ENCODE results near the gene FRAS1. TPM values are rescaled to one million over a fixed set of nuclear protein-coding genes. Genes with fewer than 3 reads are reported as not detected.

The FRAS1 gene
- total and polyA plus RNA-seq, 2 donors (not counting 3 experiments of a cell fraction or from before 2014, with no cell fraction given) = 1.4 to 3.6 TPM

- CTCF ChIA-PET = interaction anchor here (1.0 to 1.3 kb wide), 2 partner anchors 26 to 220 kb away, joined by 3 to 5 read pairs; no protein-coding TSS in a partner anchor
- no peaks in the 10 kb centered on the region for H3K9me1 ChIP-seq (replicated peaks; ENCODE audit: control insufficient read depth, extremely low read depth, insufficient read depth, low read length)
- POLR2A ChIA-PET = no interaction called here
- BruUV-seq (replicated peaks) = no TSS peak
- no peaks in the 10 kb centered on the region for H3K36me3 ChIP-seq (ENCODE audit: control insufficient read depth in 2 of 2, extremely low read depth in 1 of 2, insufficient read depth in 2 of 2, low read length in 2 of 2)
- no peaks in the 10 kb centered on the region for H3K27me3 ChIP-seq (ENCODE audit: control insufficient read depth in 2 of 2, insufficient read depth in 2 of 2, low read length in 2 of 2)
- intact Hi-C loops (cut with micrococcal nuclease) = no loop called here
- H4K20me1 ChIP-seq (replicated peaks; ENCODE audit: control insufficient read depth, extremely low read depth, insufficient read depth, low read length) = no peaks in the 10 kb centered on the region
- no peaks in the 10 kb centered on the region for H3K79me2 ChIP-seq (ENCODE audit: control insufficient read depth, insufficient read depth, low read length)
- H3K9me3 ChIP-seq (replicated peaks; ENCODE audit: control insufficient read depth, insufficient read depth, low read length) = no peaks in the 10 kb centered on the region
- dilution Hi-C loops (cut with MboI; ENCODE audit: extremely low pct_ligation_motif_present, low sequenced_read_pairs) = no loop called here
- DNase-seq (ENCODE audit: low read depth, low spot score) = no peak
- no peak overlapping the region for H3K27ac ChIP-seq (ENCODE audit: insufficient read depth, low read depth, low read length)
- H3K4me3 ChIP-seq (replicated peaks in 1 of 3; ENCODE audit: insufficient read depth in 1 of 3, low read depth in 1 of 3, low read length in 3 of 3) = no peak overlapping the region
- no peak overlapping the region for H3K9ac ChIP-seq (replicated peaks; ENCODE audit: extremely low read depth, insufficient read depth, low read length)
- no peak overlapping the region for H2AFZ ChIP-seq (ENCODE audit: low read depth, low read length)
- H3K4me2 ChIP-seq (ENCODE audit: insufficient read depth, low read length) = no peak overlapping the region
- TF ChIP-seq EZH2 (IDR thresholded peaks at IDR 0.05; ENCODE audit: borderline replicate concordance, low read depth, low read length, severe bottlenecking) (no peak), MYC (IDR thresholded peaks at IDR 0.05; ENCODE audit: low read depth, low read length) (no peak), POLR2AphosphoS5 (IDR thresholded peaks at IDR 0.05; ENCODE audit: insufficient read depth, low read depth, low read length) (no peak), POLR2A (IDR thresholded peaks at IDR 0.05; ENCODE audit: low read depth, low read length) (no peak), MAX (IDR thresholded peaks at IDR 0.05; ENCODE audit: insufficient read depth, insufficient read length) (no peak), FOS (IDR thresholded peaks at IDR 0.05; ENCODE audit: borderline replicate concordance, insufficient read depth, low read length) (no peak), CTCF (IDR thresholded peaks at IDR 0.05; ENCODE audit: extremely low read depth in 1 of 2, insufficient read depth in 1 of 2, low read depth in 1 of 2, low read length in 2 of 2) (no peak), JUN (IDR thresholded peaks at IDR 0.05; ENCODE audit: borderline replicate concordance, insufficient read depth, insufficient read length, low read depth) (no peak), GATA2 (IDR thresholded peaks at IDR 0.05; ENCODE audit: insufficient read depth, insufficient read length, low read depth, low read length) (no peak)
- no peak for FAIRE-seq
- H3K4me1 ChIP-seq (ENCODE audit: control insufficient read depth, extremely low read depth, insufficient read depth, low read length) = no peaks in the 10 kb centered on the region
Measured at GRCh38 chr4:78204176-78204575, 147.1 kb downstream of the FRAS1 start.

Measured in endothelial cell of umbilical vein (primary cell).